ENCODE data around the gene TRABD.
A peak's percentile ranks its signal among the peaks of the same experiment; 100 is the strongest.
"Not testable (repeated sequence)": the region's sequence is repeated elsewhere in the genome, so short reads cannot be mapped to it uniquely, and the experiment has no call there.

Gene TRABD

GRCh38 chr22:50185375-50186087, at the start of gene TRABD:
TRABD (plus strand) TSS chr22:50185913; CDS start chr22:50193061, 7,148 bp downstream.
- peak; percentile 67 to 79 for DNase-seq (ENCODE audit: low read depth in 2 of 2)

GRCh38 chr22:50136581-50137015, 49.1 kb upstream of the TRABD start:
- no peak for DNase-seq (ENCODE audit: low read depth in 2 of 2)

GRCh38 chr22:50137277-50137676, 48.4 kb upstream of the TRABD start:
- not testable (repeated sequence) for DNase-seq (ENCODE audit: low read depth in 2 of 2)

GRCh38 chr22:50138041-50138440, 47.7 kb upstream of the TRABD start:
- DNase-seq (ENCODE audit: low read depth in 2 of 2) = no peak

- no peak for DNase-seq (ENCODE audit: low read depth in 2 of 2)
Observed at GRCh38 chr22:50138988-50139387, 46.7 kb upstream of the TRABD start.

- DNase-seq (ENCODE audit: low read depth in 2 of 2) = no peak
Observed at GRCh38 chr22:50139843-50140415, 45.8 kb upstream of the TRABD start.

- no peak for DNase-seq (ENCODE audit: low read depth in 2 of 2)
Observed at GRCh38 chr22:50140615-50141014, 45.1 kb upstream of the TRABD start.

GRCh38 chr22:50141462-50141861, 44.3 kb upstream of the TRABD start:
- no peak for DNase-seq (ENCODE audit: low read depth in 2 of 2)

- DNase-seq (ENCODE audit: low read depth in 2 of 2) = no peak
Observed at GRCh38 chr22:50141891-50142363, 43.8 kb upstream of the TRABD start.

- no peak for DNase-seq (ENCODE audit: low read depth in 2 of 2)
Observed at GRCh38 chr22:50143096-50143495, 42.6 kb upstream of the TRABD start.

- no peak for DNase-seq (ENCODE audit: low read depth in 2 of 2)
Observed at GRCh38 chr22:50144005-50144614, 41.6 kb upstream of the TRABD start.

GRCh38 chr22:50145721-50146438, 39.8 kb upstream of the TRABD start:
- no peak for DNase-seq (ENCODE audit: low read depth in 2 of 2)

GRCh38 chr22:50146439-50147238, 39.1 kb upstream of the TRABD start:
- DNase-seq (ENCODE audit: low read depth in 2 of 2) = no peak

- DNase-seq (ENCODE audit: low read depth in 2 of 2) = not testable (repeated sequence)
Observed at GRCh38 chr22:50147258-50148165, 38.2 kb upstream of the TRABD start.

GRCh38 chr22:50148166-50148500, 37.6 kb upstream of the TRABD start:
- no peak for DNase-seq (ENCODE audit: low read depth in 2 of 2)

- DNase-seq (ENCODE audit: low read depth in 2 of 2) = peak; percentile 30 to 46
Observed at GRCh38 chr22:50148991-50149721, 36.6 kb upstream of the TRABD start.

GRCh38 chr22:50150161-50151129, 35.3 kb upstream of the TRABD start:
- DNase-seq (ENCODE audit: low read depth in 2 of 2) = no peak

All from activated CD8-positive, alpha-beta memory T cell treated with anti-CD3 and anti-CD28 coated beads for 4 hours (primary cell).